H9 (cell line): Measurements from ENCODE around the gene SPEM3. TPM values are rescaled to one million over a fixed set of nuclear protein-coding genes. Genes with fewer than 3 reads are reported as not detected.

ENCODE experiments used
- DNase-seq: peaks from one replicate; pipeline ENCODE4 v3.0.0-alpha.2; 2017
- H2AFZ ChIP-seq: one replicate; pipeline ENCODE4 v1.6.1; 2013; ENCODE audit warnings: mild to moderate bottlenecking, low read length, control low read depth, moderate library complexity
- H2AK5ac ChIP-seq: 2 replicates; pipeline ENCODE4 v1.6.1; 2013; ENCODE audit warnings: low read length, control low read depth, mixed read lengths; ENCODE audit not compliant: insufficient read length
- H2BK120ac ChIP-seq: one replicate; pipeline ENCODE4 v1.6.1; 2013; ENCODE audit warnings: low read depth, mild to moderate bottlenecking, low read length, control low read depth, inconsistent platforms; ENCODE audit not compliant: poor library complexity, severe bottlenecking
- H2BK12ac ChIP-seq: 2 replicates; pipeline ENCODE4 v1.6.1; 2013; ENCODE audit warnings: low read length, control low read depth, mixed read lengths, low read depth; ENCODE audit not compliant: insufficient read length
- H2BK15ac ChIP-seq: 2 replicates; pipeline ENCODE4 v1.6.1; 2013; ENCODE audit warnings: low read depth, low read length, control low read depth
- H2BK20ac ChIP-seq: one replicate; pipeline ENCODE4 v1.6.1; 2013; ENCODE audit warnings: low read depth, mild to moderate bottlenecking, low read length, control low read depth, inconsistent platforms; ENCODE audit not compliant: poor library complexity, severe bottlenecking
- H2BK5ac ChIP-seq: 2 replicates; pipeline ENCODE4 v1.6.1; 2013; ENCODE audit warnings: low read length, control low read depth, mixed read lengths; ENCODE audit not compliant: insufficient read length
- H3K14ac ChIP-seq: 2 replicates; pipeline ENCODE4 v1.6.1; 2013; ENCODE audit warnings: low read length, control low read depth; ENCODE audit not compliant: insufficient read depth
- H3K18ac ChIP-seq: 2 replicates; pipeline ENCODE4 v1.6.1; 2013; ENCODE audit warnings: low read depth, mild to moderate bottlenecking, mixed read lengths, low read length, control low read depth; ENCODE audit not compliant: insufficient read length
- H3K23ac ChIP-seq: 2 replicates; pipeline ENCODE4 v1.6.1; 2013; ENCODE audit warnings: low read length, control low read depth, mixed read lengths, low read depth; ENCODE audit not compliant: insufficient read length
- H3K23me2 ChIP-seq: 2 replicates; pipeline ENCODE4 v1.6.1; 2013; ENCODE audit warnings: low read depth, mild to moderate bottlenecking, mixed read lengths, low read length, control low read depth; ENCODE audit not compliant: insufficient read length, poor library complexity, severe bottlenecking
- H3K27ac ChIP-seq: 2 replicates; pipeline ENCODE4 v1.5.1; 2013; ENCODE audit warnings: low read length, control low read depth, mixed read lengths, low read depth; ENCODE audit not compliant: insufficient read length
- H3K27me3 ChIP-seq: 2 replicates; pipeline ENCODE4 v1.6.1; 2013; ENCODE audit warnings: low read length, control low read depth, inconsistent platforms; ENCODE audit not compliant: insufficient read depth
- H3K4ac ChIP-seq: 2 replicates; pipeline ENCODE4 v1.6.1; 2013; ENCODE audit warnings: low read depth, mild to moderate bottlenecking, control low read depth, inconsistent platforms, low read length, moderate library complexity
- H3K4me1 ChIP-seq: 2 replicates; pipeline ENCODE4 v1.6.1; 2013; ENCODE audit warnings: low read length, control low read depth, inconsistent platforms; ENCODE audit not compliant: insufficient read depth
- H3K4me2 ChIP-seq: 2 replicates; pipeline ENCODE4 v1.6.1; 2013; ENCODE audit warnings: low read length, control low read depth, mixed read lengths; ENCODE audit not compliant: insufficient read length, insufficient read depth
- H3K56ac ChIP-seq: 2 replicates; pipeline ENCODE4 v1.6.1; 2013; ENCODE audit warnings: low read depth, mild to moderate bottlenecking, mixed read lengths, low read length, control low read depth; ENCODE audit not compliant: insufficient read length
- H3K79me1 ChIP-seq: 2 replicates; pipeline ENCODE4 v1.6.1; 2013; ENCODE audit warnings: low read depth, mild to moderate bottlenecking, moderate library complexity, low read length, control low read depth, inconsistent platforms; ENCODE audit not compliant: insufficient read depth, poor library complexity, severe bottlenecking
- H3K79me2 ChIP-seq: 2 replicates; pipeline ENCODE4 v1.6.1; 2013; ENCODE audit warnings: low read length, control low read depth, inconsistent platforms; ENCODE audit not compliant: insufficient read depth
- H3K9ac ChIP-seq: 2 replicates; pipeline ENCODE4 v1.6.1; 2013; ENCODE audit warnings: low read length, control low read depth, mixed read lengths; ENCODE audit not compliant: insufficient read length; ENCODE audit errors: extremely low read depth
- H3K9me3 ChIP-seq: one replicate; pipeline ENCODE4 v1.6.1; 2013; ENCODE audit warnings: low read depth, low read length, inconsistent platforms; ENCODE audit not compliant: control insufficient read depth
- H3T11ph ChIP-seq: one replicate; pipeline ENCODE4 v1.6.1; 2013; ENCODE audit warnings: mild to moderate bottlenecking, low read length, control low read depth, inconsistent platforms
- H4K20me1 ChIP-seq: one replicate; pipeline ENCODE4 v1.6.1; 2013; ENCODE audit not compliant: control insufficient read depth, insufficient read length, insufficient read depth
- H4K5ac ChIP-seq: 2 replicates; pipeline ENCODE4 v1.6.1; 2013; ENCODE audit warnings: low read depth, mild to moderate bottlenecking, mixed read lengths, low read length, control low read depth; ENCODE audit not compliant: insufficient read length
- H4K8ac ChIP-seq: replicated peaks from 2 replicates; pipeline ENCODE4 v1.6.1; 2013; ENCODE audit warnings: low read length, control low read depth, mixed read lengths, low read depth; ENCODE audit not compliant: insufficient read length
- H4K91ac ChIP-seq: 2 replicates; pipeline ENCODE4 v1.6.1; 2013; ENCODE audit warnings: low read depth, mild to moderate bottlenecking, moderate library complexity, mixed read lengths, low read length, control low read depth; ENCODE audit not compliant: insufficient read length
- H3K27ac Mint-ChIP-seq, 3 experiments: 2 replicates in 2 of 3; 3 replicates in 1 of 3; pipeline ENCODE4 v1.8.0; 2020 to 2021; ENCODE audit warnings: mixed read lengths in 3 of 3, mild to moderate bottlenecking in 1 of 3, moderate library complexity in 1 of 3
- H3K27me3 Mint-ChIP-seq: 2 replicates; pipeline ENCODE4 v1.8.0; 2021; ENCODE audit warnings: low read depth, mild to moderate bottlenecking, moderate library complexity, mixed read lengths
- H3K36me3 Mint-ChIP-seq, 3 experiments: 2 replicates in 2 of 3; 3 replicates in 1 of 3; pipeline ENCODE4 v1.8.0; 2020 to 2021; ENCODE audit warnings: low read depth in 3 of 3, mixed read lengths in 3 of 3; ENCODE audit not compliant: insufficient read depth in 1 of 3
- H3K4me1 Mint-ChIP-seq, 2 experiments: 2 replicates each; pipeline ENCODE4 v1.8.0; 2020; ENCODE audit warnings: mixed read lengths in 2 of 2
- H3K4me3 Mint-ChIP-seq, 2 experiments: 2 replicates in 1 of 2; 3 replicates in 1 of 2; pipeline ENCODE4 v1.8.0; 2020 to 2021; ENCODE audit warnings: mild to moderate bottlenecking in 2 of 2, mixed read lengths in 2 of 2, moderate library complexity in 1 of 2
- H3K9me3 Mint-ChIP-seq, 2 experiments: 2 replicates in 1 of 2; 3 replicates in 1 of 2; pipeline ENCODE4 v1.8.0; 2020; ENCODE audit warnings: mild to moderate bottlenecking in 2 of 2, mixed read lengths in 2 of 2, moderate library complexity in 1 of 2
- CTCF ChIP-seq: fragments of 200-600 bp; sonication (generic); conservative IDR thresholded peaks from 3 replicates; pipeline ENCODE4 v1.8.0; 2021; ENCODE audit warnings: antibody characterized with exemption, mild to moderate bottlenecking
- WGBS: extraction: QIAGEN DNeasy Blood & Tissue Kit; methylation state at CpG from one replicate; pipeline ENCODE4 v1.1.7; 2013; ENCODE audit warnings: missing lambda C conversion rate, low lambda C conversion rate, mixed read lengths; ENCODE audit not compliant: insufficient read length; ENCODE audit errors: extremely low coverage; 5-methylcytosine and 5-hydroxymethylcytosine counted together
- total RNA-seq: library from RNA; stranded (reverse); gene quantifications from 2 replicates; pipeline ENCODE4 v1.2.1, GENCODE V29; 2021

SPEM3 gene
- total RNA-seq, 1 experiment from 2014 or later, result not detected

GRCh38 chr17:7478276-7479212, 49.9 kb downstream of the SPEM3 start:
- no peak overlapping the region for H2AK5ac ChIP-seq
- H2BK12ac ChIP-seq, result no peak overlapping the region
- H2BK20ac ChIP-seq, result no peak overlapping the region
- H3K23ac ChIP-seq, result no peak overlapping the region
- no peaks in the 10 kb centered on the region; the same call in 1 of the 2 replicates for H3K27me3 Mint-ChIP-seq
- peak overlapping the region; percentile 77 to 89 for H3K4me3 Mint-ChIP-seq
- no peaks in the 10 kb centered on the region for H3K9me3 ChIP-seq
- no peak overlapping the region for H3T11ph ChIP-seq
- H3K36me3 Mint-ChIP-seq, result peaks cover 0 to 4% (median 0%) of the 10 kb centered on the region in 3 experiments; a peak in 1 of 7 replicates
- H2AFZ ChIP-seq, result no peak overlapping the region
- peaks cover 49 to 53% of the 10 kb centered on the region in 2 experiments for H3K4me1 Mint-ChIP-seq
- H3K18ac ChIP-seq, result no peak overlapping the region
- no peaks in the 10 kb centered on the region; a peak in 1 of 5 replicates for H3K9me3 Mint-ChIP-seq
- peaks cover 8% of the 10 kb centered on the region; the same call in 1 of the 2 replicates for H3K4me1 ChIP-seq
- no peak overlapping the region for H3K4ac ChIP-seq
- WGBS, result no CpG with 5 or more reads among the region's 40 CpGs
- no peak overlapping the region for H3K27ac ChIP-seq
- no peak overlapping the region for H3K56ac ChIP-seq
- no peak for TF ChIP-seq CTCF
- H2BK5ac ChIP-seq, result no peak overlapping the region
- H4K91ac ChIP-seq, result no peak overlapping the region
- H3K27ac Mint-ChIP-seq, result peak overlapping the region in 2 of 3 experiments; percentile 32 to 51; a peak in 4 of 7 replicates
- DNase-seq, result no peak
- no peak overlapping the region for H2BK120ac ChIP-seq
- H3K4me2 ChIP-seq, result peak overlapping the region; percentile 43
- H4K8ac ChIP-seq, result no peak overlapping the region
- H3K79me1 ChIP-seq, result peaks cover 3% of the 10 kb centered on the region
- H4K5ac ChIP-seq, result no peak overlapping the region
- H3K14ac ChIP-seq, result peak overlapping the region; percentile 21
- peaks cover 7% of the 10 kb centered on the region for H3K23me2 ChIP-seq
- peaks cover 5% of the 10 kb centered on the region; the same call in 1 of the 2 replicates for H3K79me2 ChIP-seq
- no peak overlapping the region for H2BK15ac ChIP-seq
- no peak overlapping the region for H3K9ac ChIP-seq
- peaks cover 6% of the 10 kb centered on the region for H4K20me1 ChIP-seq
- H3K27me3 ChIP-seq, result no peaks in the 10 kb centered on the region
